AG04450 (cell line): ENCODE measurements around the gene DOLPP1. TPM values are rescaled to one million over a fixed set of nuclear protein-coding genes. Genes with fewer than 3 reads are reported as not detected.

Experiments
- CTCF ChIA-PET: fragments of 300-600, 350-600 bp; formaldehyde crosslinking; extraction: SDS; loops from one replicate; lab custom pipeline; 2022; ENCODE audit warnings: antibody characterized with exemption, inconsistent platforms; lab: Charles Lee
- POLR2A ChIA-PET: fragments of 350-600 bp; formaldehyde crosslinking; extraction: SDS; loops from one replicate; lab custom pipeline; 2021; ENCODE audit warnings: antibody characterized with exemption, inconsistent platforms; lab: Yijun Ruan, JAX
- DNase-seq: peaks from one replicate; pipeline ENCODE4 v3.0.0-alpha.2; 2011; ENCODE audit warnings: low read depth, low spot score
- H3K27ac ChIP-seq: one replicate; pipeline ENCODE4 v1.5.1; 2012; ENCODE audit warnings: low read depth, low read length, control low read depth
- H3K27me3 ChIP-seq: one replicate; pipeline ENCODE4 v1.6.0; 2012; ENCODE audit warnings: low read length; ENCODE audit not compliant: control insufficient read depth, insufficient read depth
- H3K4me3 ChIP-seq: 2 replicates; pipeline ENCODE4 v1.5.1; 2011; ENCODE audit warnings: mild to moderate bottlenecking, low read depth, low read length, control low read depth
- H3K9me3 ChIP-seq: 2 replicates; pipeline ENCODE4 v1.5.1; 2012; ENCODE audit warnings: low read length; ENCODE audit not compliant: control insufficient read depth, insufficient read depth
- polyA plus RNA-seq: library from polyadenylated mRNA; depleted of rRNA; stranded (reverse); fragments of >200 nt; gene quantifications from 2 replicates; pipeline ENCODE4 v1.2.3, GENCODE V29; 2011
- TF ChIP-seq, protein P1 (sequence below): IDR thresholded peaks from 2 replicates; pipeline ENCODE4 v1.5.1; 2011; ENCODE audit warnings: low read depth, low read length, control low read depth, inconsistent platforms

Gene DOLPP1
- polyA plus RNA-seq, 1 experiment, result 11.9 TPM

DNA sequence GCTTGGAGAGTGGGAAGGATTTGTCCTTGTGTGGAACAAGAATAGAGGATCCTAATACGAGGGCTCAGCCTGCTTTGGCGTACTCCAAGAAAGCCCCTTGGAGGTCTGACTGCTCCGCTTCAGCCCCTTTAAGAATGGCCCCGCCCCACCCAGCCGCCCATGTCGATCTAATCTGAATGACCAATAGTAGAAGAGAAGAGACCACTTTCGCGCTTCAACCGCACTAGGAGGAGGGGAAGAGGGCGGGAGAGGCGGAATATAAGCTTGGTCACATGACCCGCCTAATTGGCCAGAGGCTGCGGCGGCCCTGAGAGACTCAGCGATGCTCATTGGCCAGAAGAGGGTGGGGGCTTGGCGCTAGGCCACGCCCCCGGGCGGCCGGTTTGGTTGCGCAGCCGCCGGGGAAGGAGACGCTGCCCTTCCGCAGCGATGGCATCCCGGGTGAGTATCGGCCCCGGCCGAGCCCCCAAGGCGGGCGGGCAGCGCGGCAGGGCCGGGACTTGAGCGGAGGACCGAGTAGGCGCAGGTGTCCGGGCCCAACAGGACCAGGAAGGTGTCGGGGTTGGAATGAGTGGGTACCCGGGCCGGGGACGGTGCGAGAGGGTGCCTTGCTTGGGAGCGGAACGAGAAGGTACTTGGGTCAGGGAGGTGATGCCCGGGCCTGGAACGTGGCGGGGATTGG, 44.5 kb upstream of the DOLPP1 start, which contains the start of gene MIGA2:
Gene MIGA2, plus strand, starts transcription at position 386 of the 682 bp plus-strand sequence. CDS start 3,969 bp downstream, outside the sequence.
- H3K4me3 ChIP-seq, result peak within 1 kb of the TSS; percentile 97
- H3K27ac ChIP-seq, result peak within 1 kb of the TSS; percentile 57
- ChIA-PET CTCF (interaction anchor here (0.6 kb wide), 1 partner anchor 86 kb away, joined by 3 read pairs; no protein-coding TSS in a partner anchor), POLR2A (interaction anchor here (0.6 to 1.0 kb wide), 4 partner anchors 40 to 333 kb away, joined by 3 to 7 read pairs (median 4); partner anchors contain the start of gene DOLPP1)
- peaks cover 4% of the 10 kb centered on the region; the same call in 1 of the 2 replicates for H3K9me3 ChIP-seq
- DNase-seq, result peak; percentile 98
- H3K27me3 ChIP-seq, result no peaks in the 10 kb centered on the region
- TF ChIP-seq, protein P1, sequence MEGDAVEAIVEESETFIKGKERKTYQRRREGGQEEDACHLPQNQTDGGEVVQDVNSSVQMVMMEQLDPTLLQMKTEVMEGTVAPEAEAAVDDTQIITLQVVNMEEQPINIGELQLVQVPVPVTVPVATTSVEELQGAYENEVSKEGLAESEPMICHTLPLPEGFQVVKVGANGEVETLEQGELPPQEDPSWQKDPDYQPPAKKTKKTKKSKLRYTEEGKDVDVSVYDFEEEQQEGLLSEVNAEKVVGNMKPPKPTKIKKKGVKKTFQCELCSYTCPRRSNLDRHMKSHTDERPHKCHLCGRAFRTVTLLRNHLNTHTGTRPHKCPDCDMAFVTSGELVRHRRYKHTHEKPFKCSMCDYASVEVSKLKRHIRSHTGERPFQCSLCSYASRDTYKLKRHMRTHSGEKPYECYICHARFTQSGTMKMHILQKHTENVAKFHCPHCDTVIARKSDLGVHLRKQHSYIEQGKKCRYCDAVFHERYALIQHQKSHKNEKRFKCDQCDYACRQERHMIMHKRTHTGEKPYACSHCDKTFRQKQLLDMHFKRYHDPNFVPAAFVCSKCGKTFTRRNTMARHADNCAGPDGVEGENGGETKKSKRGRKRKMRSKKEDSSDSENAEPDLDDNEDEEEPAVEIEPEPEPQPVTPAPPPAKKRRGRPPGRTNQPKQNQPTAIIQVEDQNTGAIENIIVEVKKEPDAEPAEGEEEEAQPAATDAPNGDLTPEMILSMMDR, result no peak

- DNase-seq, result no peak
- POLR2A ChIA-PET, result interaction anchor here (0.6 to 1.0 kb wide), 3 partner anchors 39 to 333 kb away, joined by 3 to 7 read pairs (median 3); partner anchors contain the start of gene DOLPP1
- Histone ChIP-seq H3K4me3 (peak overlapping the region; percentile 97), H3K27me3 (no peaks in the 10 kb centered on the region), H3K27ac (peak overlapping the region; percentile 2), H3K9me3 (peaks cover 4% of the 10 kb centered on the region; the same call in 1 of the 2 replicates)
- CTCF ChIA-PET, result interaction anchor here (0.6 to 1.9 kb wide), 2 partner anchors 9 to 87 kb away, joined by 3 to 13 read pairs; partner anchors contain the start of gene SH3GLB2
- TF ChIP-seq, protein P1, result no peak
Measured at GRCh38 chr9:129036923-129037766, 43.8 kb upstream of the DOLPP1 start.

GRCh38 chr9:129037767-129038098, 43.2 kb upstream of the DOLPP1 start:
- H3K4me3 ChIP-seq, result peak overlapping the region; percentile 97
- H3K9me3 ChIP-seq, result peaks cover 4% of the 10 kb centered on the region; the same call in 1 of the 2 replicates
- CTCF ChIA-PET, result interaction anchor here (1.9 kb wide), 1 partner anchor 10 kb away, joined by 13 read pairs; the partner anchor contains the start of gene SH3GLB2
- TF ChIP-seq, protein P1, result no peak
- no peak for DNase-seq
- POLR2A ChIA-PET, result interaction anchor here (0.6 kb wide), 1 partner anchor 115 kb away, joined by 4 read pairs; no protein-coding TSS in a partner anchor
- no peak overlapping the region for H3K27ac ChIP-seq
- no peaks in the 10 kb centered on the region for H3K27me3 ChIP-seq

- no peaks in the 10 kb centered on the region for H3K27me3 ChIP-seq
- H3K27ac ChIP-seq, result peak overlapping the region; percentile 21
- peaks cover 4% of the 10 kb centered on the region; the same call in 1 of the 2 replicates for H3K9me3 ChIP-seq
- TF ChIP-seq, protein P1, result no peak
- H3K4me3 ChIP-seq, result peak overlapping the region; percentile 97; the same call in 1 of the 2 replicates
- CTCF ChIA-PET, result interaction anchor here (0.6 to 1.9 kb wide), 4 partner anchors 10 to 175 kb away, joined by 3 to 13 read pairs (median 3); partner anchors contain the start of gene SH3GLB2
- POLR2A ChIA-PET, result interaction anchor here (0.6 kb wide), 1 partner anchor 115 kb away, joined by 4 read pairs; no protein-coding TSS in a partner anchor
- DNase-seq, result no peak
Measured at GRCh38 chr9:129038109-129038852, 42.6 kb upstream of the DOLPP1 start.
